GM18520 (cell line): Measurements from ENCODE around the gene ST7.
A peak's percentile ranks its signal among the peaks of the same experiment; 100 is the strongest.

Experiments
- ATAC-seq: cut with Tn5 transposase; IDR thresholded peaks from one replicate; pipeline ENCODE4 v1.9.1; 2021; ENCODE audit not compliant: unreplicated experiment

ST7 gene

DNA sequence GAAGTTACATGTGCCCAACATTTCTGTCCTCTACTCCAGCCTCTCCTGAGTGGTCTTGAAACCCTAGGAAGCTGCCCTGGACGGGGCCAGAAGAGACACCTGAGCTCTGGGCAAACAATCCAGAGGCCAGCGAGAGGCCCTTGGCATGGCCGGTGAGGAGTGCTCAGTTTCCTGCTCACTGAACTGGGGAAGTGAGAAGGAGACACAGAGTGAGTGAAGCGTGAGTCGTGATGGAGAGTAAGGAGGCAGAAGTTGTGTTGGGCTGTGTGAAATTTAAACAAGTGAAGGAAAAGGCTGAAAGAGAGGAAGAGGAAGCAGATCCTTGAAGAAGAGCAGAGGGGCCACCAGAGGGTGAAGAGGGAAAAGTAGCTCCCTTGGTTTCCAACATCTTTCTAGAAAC is 296.4 kb downstream of the ST7 start:
- no peak for ATAC-seq

DNA sequence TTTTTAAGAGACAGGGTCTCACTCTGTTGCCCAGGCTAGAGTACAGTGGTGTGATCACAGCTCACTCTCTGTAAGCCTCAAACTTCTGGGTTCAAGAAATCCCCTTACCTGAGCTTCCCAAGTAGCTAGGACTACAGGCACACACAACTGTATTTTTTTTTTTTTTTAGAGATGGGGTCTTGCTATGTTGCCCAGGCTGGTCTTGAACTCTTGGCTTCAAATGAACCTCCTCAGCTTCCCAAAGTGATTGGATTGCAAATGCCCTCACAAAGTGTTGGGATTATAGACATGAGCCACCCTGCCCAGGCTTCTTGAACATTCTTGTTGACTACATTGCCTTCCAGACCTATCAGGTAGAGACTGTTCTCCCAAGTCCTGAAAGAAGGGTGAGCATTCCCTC is 296.9 kb downstream of the ST7 start:
- no peak for ATAC-seq

DNA sequence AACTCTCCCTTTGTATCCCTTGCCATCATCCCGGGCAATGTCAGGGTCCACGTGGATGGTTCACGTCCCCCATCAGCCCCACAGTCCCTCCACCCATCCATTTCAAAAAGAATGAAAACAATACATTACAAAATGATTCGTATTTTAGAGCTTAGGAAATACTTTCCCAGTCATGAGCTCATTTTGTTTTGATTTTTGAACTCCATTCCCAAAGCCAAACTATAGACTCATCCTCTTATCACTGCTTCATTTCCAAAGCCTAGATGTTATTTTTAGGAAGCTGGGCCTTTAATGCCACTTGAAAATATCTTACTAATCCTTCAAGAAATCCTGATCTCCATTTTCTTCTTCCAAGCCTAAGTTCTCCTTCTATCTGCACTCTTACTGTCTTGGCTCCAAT is 297.5 kb downstream of the ST7 start:
- no peak for ATAC-seq

DNA sequence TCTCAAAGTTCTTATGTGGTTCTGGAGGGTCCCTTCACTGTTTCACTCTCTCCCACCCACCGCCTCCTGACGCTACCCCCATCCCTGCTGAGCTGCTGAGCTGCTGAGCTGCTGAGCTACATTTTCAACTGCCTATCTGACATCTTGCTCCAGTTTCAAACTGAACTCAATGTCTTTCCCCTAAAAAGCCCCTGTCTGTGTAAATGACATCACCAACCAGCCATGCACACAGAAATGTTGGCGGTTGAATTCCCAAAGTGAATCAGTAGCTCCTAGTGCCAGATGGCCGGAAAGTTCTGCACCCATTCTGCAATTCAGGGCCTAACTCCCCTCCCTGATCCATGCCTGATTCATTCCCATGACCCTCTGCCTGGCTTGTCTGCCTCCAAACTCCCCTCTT is 298.4 kb downstream of the ST7 start:
- peak; percentile 52 for ATAC-seq

DNA sequence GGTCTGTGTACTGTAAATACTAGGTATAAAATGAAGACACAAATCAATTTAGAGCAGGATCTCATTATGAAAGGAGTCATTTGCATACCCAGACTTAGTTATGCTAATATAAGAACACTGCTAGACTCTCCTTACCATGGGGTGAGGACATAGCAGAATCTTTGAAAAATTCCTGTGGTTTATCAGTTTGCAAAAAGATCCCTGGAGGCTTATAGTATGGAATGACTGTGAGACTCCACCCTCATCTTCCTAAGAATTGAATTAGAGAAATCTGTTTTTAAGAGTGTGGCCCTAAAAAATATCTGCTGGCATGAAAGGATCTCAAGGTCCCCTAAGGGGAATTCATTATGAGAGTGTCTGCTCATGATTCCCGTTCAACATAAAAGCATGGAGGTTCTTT is 306.3 kb downstream of the ST7 start:
- ATAC-seq = no peak

GRCh38 chr7:117262546-117262945 is 309.2 kb downstream of the ST7 start:
- no peak for ATAC-seq

GRCh38 chr7:117264716-117265115 is 311.4 kb downstream of the ST7 start:
- no peak for ATAC-seq

DNA sequence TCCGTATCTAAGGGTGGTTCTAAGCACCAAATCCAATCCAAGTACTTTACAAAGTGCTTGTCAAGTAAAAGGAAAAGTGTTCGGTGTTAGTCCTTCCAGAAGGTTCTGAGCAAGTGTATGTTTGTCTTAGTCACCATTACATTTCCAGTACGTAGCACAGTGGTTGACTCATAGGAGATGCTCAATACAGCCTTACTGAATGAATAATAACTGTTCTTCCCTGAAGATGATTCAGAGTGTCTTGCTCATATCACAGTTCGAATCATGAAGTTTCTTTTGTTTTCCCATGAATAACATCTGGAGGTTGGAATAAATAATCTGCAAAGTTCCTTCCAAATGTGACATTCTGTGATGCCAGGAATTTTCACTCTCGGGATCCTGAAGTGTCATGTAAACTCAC is 316.1 kb downstream of the ST7 start:
- peak; percentile 65 for ATAC-seq

DNA sequence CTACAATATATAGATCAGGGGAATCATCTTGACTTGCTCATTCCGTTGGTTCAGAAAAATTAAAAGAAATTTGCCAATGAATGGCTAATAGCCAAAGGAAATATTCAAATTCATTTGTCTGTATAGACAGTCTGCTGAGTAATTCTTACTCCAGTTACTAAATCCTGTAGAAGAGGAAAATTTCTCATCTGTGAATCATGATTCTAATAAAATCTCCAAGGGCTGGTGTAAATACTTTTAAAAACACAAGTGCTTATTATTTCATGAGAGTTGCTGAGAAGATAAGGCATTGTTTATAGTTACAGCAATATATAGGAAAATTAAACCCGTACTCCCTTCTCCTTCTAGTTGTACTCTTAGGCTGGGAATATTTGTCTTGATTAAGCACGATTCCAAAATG is 316.6 kb downstream of the ST7 start:
- ATAC-seq = no peak

DNA sequence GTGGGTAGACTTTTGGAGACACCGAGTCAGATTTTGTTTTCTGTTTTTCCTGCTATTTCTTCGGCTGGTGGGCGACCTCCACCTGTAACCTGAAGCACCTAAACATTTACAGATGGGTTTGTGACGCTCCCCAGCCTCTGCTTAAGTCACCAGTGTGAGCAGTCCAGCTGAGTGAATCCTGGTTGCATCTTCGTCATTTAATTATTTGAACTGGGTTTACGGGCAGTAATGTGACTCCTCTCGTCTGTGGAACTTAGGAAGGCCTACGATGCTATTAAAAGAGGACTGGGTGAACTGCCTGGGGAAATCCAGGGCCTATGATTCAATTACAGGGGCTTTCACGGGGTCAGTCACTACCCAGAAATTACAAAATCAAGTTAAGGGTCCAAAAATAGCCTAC is 317.1 kb downstream of the ST7 start:
- ATAC-seq = no peak

- no peak for ATAC-seq
Measured at GRCh38 chr7:117271566-117271965, 318.3 kb downstream of the ST7 start.

DNA sequence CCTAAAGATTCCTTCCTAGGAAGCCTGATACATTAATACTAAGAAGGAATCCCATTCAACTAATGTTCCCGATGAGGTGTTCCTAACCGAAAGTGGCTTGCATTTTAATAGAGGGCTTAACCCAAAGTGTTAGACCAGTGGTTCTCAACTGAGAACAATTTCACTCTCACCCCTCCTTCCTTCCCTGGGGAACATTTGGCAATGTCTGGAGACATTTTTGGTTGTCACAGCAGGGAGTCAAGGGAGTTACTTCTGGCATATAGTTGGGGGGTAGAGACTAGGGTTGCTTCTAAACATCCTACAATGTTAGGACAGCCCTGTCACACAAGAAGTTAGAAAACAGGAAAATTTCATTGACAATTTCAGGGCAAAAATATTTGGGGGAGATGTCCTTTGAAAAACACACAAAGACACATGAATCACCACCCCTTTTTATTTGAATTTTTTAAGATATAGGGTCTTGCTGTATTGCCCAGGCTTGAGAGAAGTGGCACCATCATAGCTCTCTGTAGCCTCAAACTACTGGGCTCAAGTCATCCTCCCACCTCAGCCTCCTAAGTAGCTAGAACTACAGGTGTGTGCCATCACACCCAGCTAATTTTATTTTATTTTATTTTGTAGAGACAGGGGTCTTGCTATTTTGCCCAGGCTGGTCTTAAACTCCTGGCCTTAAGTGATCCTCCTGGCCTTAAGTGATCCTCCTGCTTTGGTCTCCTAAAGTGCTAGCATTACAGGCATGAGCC is 318.9 kb downstream of the ST7 start:
- ATAC-seq = no peak

GRCh38 chr7:117273325-117273724 is 320.0 kb downstream of the ST7 start:
- ATAC-seq = no peak

DNA sequence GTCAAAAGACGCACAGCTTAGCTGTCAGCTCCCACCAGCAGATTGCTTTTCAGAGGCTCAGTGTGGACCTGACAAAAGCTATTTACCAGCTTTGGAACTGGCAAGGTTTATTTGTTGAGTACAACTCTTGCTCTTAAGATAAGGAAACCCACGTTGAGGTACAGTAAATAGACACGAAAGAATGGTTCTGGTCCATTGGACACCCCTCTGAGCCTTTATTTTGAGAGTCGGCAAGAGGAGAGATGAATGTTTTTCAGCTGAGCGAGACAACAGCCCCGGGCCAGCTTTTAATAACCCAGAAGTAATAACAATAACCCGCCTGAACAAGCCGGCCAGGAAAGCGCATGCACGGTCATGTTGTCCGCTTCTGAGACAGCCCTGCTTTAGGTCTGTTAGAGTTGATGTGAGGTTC is 320.5 kb downstream of the ST7 start:
- no peak for ATAC-seq

DNA sequence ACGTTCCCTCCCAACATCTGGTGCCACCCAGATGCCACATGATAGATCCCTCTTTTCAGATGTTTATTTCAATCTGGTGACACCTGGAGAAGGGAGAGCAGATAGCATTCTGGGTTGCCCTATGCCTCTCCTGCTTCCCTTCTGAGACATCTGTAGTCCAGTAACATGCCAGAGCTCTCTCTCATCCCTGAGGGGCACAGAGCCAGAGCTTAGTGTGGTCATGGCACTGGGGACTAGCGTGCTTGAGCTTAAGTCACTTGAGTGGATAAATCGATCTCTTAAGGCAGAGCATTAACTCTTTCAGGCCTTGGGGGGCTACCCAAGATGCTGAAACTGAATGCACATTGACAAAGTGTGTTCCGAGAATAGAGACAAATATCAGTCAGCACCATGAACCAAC is 321.6 kb downstream of the ST7 start:
- ATAC-seq = no peak

- ATAC-seq = no peak
Measured at GRCh38 chr7:117277576-117277975, 324.3 kb downstream of the ST7 start.

DNA sequence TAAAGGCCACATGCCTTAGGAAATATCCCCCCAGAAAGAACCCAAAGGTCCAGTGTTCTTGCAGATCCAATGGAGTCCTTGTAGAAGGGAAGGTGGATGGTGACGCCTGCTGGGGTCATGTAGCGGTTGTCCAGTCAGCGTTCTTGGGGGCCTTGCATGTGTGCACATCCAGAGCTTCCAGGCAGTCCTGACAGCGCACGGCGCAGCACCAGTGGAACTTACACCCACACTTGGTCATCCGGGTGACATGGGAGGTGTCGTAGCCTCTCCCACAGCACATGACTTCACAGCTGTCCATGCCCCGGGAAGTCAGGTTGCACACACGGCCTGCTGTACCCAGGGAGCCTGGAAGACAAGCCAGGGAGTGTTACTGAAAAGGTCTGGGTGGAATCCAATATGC is 324.7 kb downstream of the ST7 start:
- ATAC-seq = no peak

- no peak for ATAC-seq
Measured at GRCh38 chr7:117279203-117279602, 325.9 kb downstream of the ST7 start.
